CD14-positive monocyte (primary cell): ENCODE measurements around the gene SMC2. TPM values are rescaled to one million over a fixed set of nuclear protein-coding genes. Genes with fewer than 3 reads are reported as not detected.

ENCODE experiments used
- DNase-seq, 3 donors: peaks; one replicate each; pipeline ENCODE4 v3.0.0-alpha.2; 2011 to 2022
- H2AFZ ChIP-seq: 2 replicates; pipeline ENCODE4 v1.6.0; 2012; ENCODE audit warnings: mild to moderate bottlenecking, low read depth, low read length, inconsistent platforms; ENCODE audit not compliant: insufficient read depth, poor library complexity, severe bottlenecking
- H3K27ac ChIP-seq, 2 donors: 1 replicate in 1 of 2; 2 replicates in 1 of 2; pipeline ENCODE4 v1.5.1; 2012 to 2013; ENCODE audit warnings: low read length in 2 of 2, control low read depth in 1 of 2, inconsistent platforms in 1 of 2, low read depth in 1 of 2, mild to moderate bottlenecking in 1 of 2
- H3K27me3 ChIP-seq, 2 donors: one replicate each; pipeline versions ENCODE4 v1.6.0 to v1.6.1; 2011 to 2013; ENCODE audit warnings: low read length in 2 of 2; ENCODE audit not compliant: control insufficient read depth in 2 of 2, insufficient read depth in 2 of 2
- H3K36me3 ChIP-seq, 2 donors: replicated peaks in 1 of 2; 1 replicate in 1 of 2; 2 replicates in 1 of 2; pipeline versions ENCODE4 v1.5.1 to v1.6.1; 2012 to 2013; ENCODE audit warnings: low read length in 2 of 2, control low read depth in 1 of 2, inconsistent platforms in 1 of 2, mild to moderate bottlenecking in 1 of 2; ENCODE audit not compliant: insufficient read depth in 2 of 2, control insufficient read depth in 1 of 2
- H3K4me1 ChIP-seq, 2 donors: 1 replicate in 1 of 2; 2 replicates in 1 of 2; pipeline versions ENCODE4 v1.5.1 to v1.6.1; 2012 to 2013; ENCODE audit warnings: low read length in 2 of 2, control low read depth in 1 of 2, inconsistent platforms in 1 of 2, mild to moderate bottlenecking in 1 of 2, moderate library complexity in 1 of 2; ENCODE audit not compliant: insufficient read depth in 2 of 2, control insufficient read depth in 1 of 2
- H3K4me2 ChIP-seq: replicated peaks from 2 replicates; pipeline ENCODE3; 2012; ENCODE audit warnings: low read length, moderate library complexity, mild to moderate bottlenecking; ENCODE audit not compliant: poor library complexity, severe bottlenecking; ENCODE audit errors: extremely low read depth
- H3K4me3 ChIP-seq, 3 experiments: fragments of 200-600 bp in 1 of 3; sonication (generic) in 1 of 3; replicated peaks in 1 of 3; 1 replicate in 2 of 3; 2 replicates in 1 of 3; pipeline ENCODE4 v1.5.1; 2011 to 2013; ENCODE audit warnings: low read length in 3 of 3, mild to moderate bottlenecking in 3 of 3, control low read depth in 2 of 3, low read depth in 2 of 3, inconsistent platforms in 1 of 3, moderate library complexity in 1 of 3
- H3K79me2 ChIP-seq: 2 replicates; pipeline ENCODE4 v1.6.0; 2012; ENCODE audit warnings: mild to moderate bottlenecking, control low read depth, inconsistent platforms, low read length, moderate library complexity; ENCODE audit not compliant: insufficient read depth
- H3K9ac ChIP-seq: 2 replicates; pipeline ENCODE4 v1.6.0; 2017; ENCODE audit warnings: low read length, mild to moderate bottlenecking; ENCODE audit not compliant: insufficient read depth, poor library complexity, severe bottlenecking
- H3K9me3 ChIP-seq, 2 donors: replicated peaks in 1 of 2; 1 replicate in 1 of 2; 2 replicates in 1 of 2; pipeline versions ENCODE4 v1.5.1 to v1.6.1; 2012 to 2013; ENCODE audit warnings: low read length in 2 of 2, control low read depth in 1 of 2; ENCODE audit not compliant: control insufficient read depth in 1 of 2, insufficient read depth in 1 of 2
- H4K20me1 ChIP-seq: 2 replicates; pipeline ENCODE4 v1.6.0; 2012; ENCODE audit warnings: mild to moderate bottlenecking, low read length, control low read depth, moderate library complexity; ENCODE audit not compliant: insufficient read depth
- H3K27ac Mint-ChIP-seq, 7 donors: one replicate each; pipeline ENCODE4 v1.8.0; 2020; ENCODE audit warnings: mild to moderate bottlenecking in 7 of 7, mixed read lengths in 7 of 7, moderate library complexity in 6 of 7, inconsistent platforms in 2 of 7
- H3K27me3 Mint-ChIP-seq, 3 donors: one replicate each; pipeline ENCODE4 v1.8.0; 2021 to 2022; ENCODE audit warnings: low read depth in 3 of 3, mild to moderate bottlenecking in 3 of 3, mixed read lengths in 3 of 3, moderate library complexity in 3 of 3, inconsistent platforms in 1 of 3
- H3K36me3 Mint-ChIP-seq, 2 donors: one replicate each; pipeline ENCODE4 v1.8.0; 2020; ENCODE audit warnings: mixed read lengths in 2 of 2, inconsistent platforms in 1 of 2, mild to moderate bottlenecking in 1 of 2
- H3K4me1 Mint-ChIP-seq: one replicate; pipeline ENCODE4 v1.8.0; 2020; ENCODE audit warnings: mild to moderate bottlenecking, mixed read lengths
- H3K4me3 Mint-ChIP-seq, 2 donors: one replicate each; pipeline ENCODE4 v1.8.0; 2020; ENCODE audit warnings: mild to moderate bottlenecking in 2 of 2, mixed read lengths in 2 of 2, moderate library complexity in 1 of 2
- H3K9me3 Mint-ChIP-seq, 7 donors: one replicate each; pipeline ENCODE4 v1.8.0; 2020 to 2022; ENCODE audit warnings: mixed read lengths in 7 of 7, mild to moderate bottlenecking in 6 of 7, moderate library complexity in 6 of 7, inconsistent platforms in 2 of 7
- whole genome bisulfite sequencing: methylation state at CpG from one replicate; pipeline ENCODE4 v1.1.5; 2013; ENCODE audit warnings: missing lambda C conversion rate; ENCODE audit not compliant: insufficient coverage; 5-methylcytosine and 5-hydroxymethylcytosine counted together
- intact Hi-C, 2 donors: fragments of 100-400 bp; cut with micrococcal nuclease; formaldehyde crosslinking; loops; one replicate each; pipeline versions ENCODE4 v1.15.0 to v1.15.1; 2023
- polyA plus RNA-seq, 3 donors: library from polyadenylated mRNA; depleted of rRNA in 1 of 3; unstranded in 2 of 3; stranded (reverse) in 1 of 3; fragments of 300-500 nt in 2 of 3; fragments of >200 nt in 1 of 3; fragmentation: Illumina TruSeq in 2 of 3; gene quantifications; 1 replicate in 2 of 3; 2 replicates in 1 of 3; pipeline ENCODE4 v1.2.3, GENCODE V29; 2012 to 2021
- TF ChIP-seq, protein P1 (sequence below): fragments of 200-600 bp; IDR thresholded peaks from one replicate; pipeline ENCODE4 v1.8.0; 2022; ENCODE audit warnings: antibody characterized with exemption, mild to moderate bottlenecking

SMC2 gene
- polyA plus RNA-seq, 3 donors, result 0.77 to 3.6 (median 2.7) TPM

DNA sequence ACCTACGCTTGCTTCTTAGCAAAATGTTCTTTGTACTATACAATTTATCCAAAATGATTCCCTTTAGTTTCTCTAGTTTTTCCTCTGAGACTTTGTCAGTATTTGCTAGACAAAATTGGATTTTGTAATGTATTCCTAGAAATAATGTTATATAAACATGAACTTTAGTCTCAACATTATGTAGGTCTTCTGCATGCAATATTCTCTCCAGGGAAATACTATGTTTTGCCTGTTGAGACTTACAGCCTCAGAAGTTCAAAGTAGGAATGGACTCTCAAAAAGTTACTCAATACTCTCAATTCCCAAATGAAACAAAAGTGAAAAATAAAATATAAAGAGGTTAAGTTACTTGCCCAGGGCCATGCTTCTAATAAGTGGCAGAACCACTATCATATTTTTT, 24.8 kb upstream of the SMC2 start:
- H2AFZ ChIP-seq, result no peak overlapping the region
- Mint-ChIP-seq H3K4me3 (no peak overlapping the region), H3K27me3 (peaks cover 0 to 2% (median 0%) of the 10 kb centered on the region in 3 donors), H3K27ac (no peak overlapping the region), H3K4me1 (no peaks in the 10 kb centered on the region), H3K36me3 (no peaks in the 10 kb centered on the region), H3K9me3 (peaks cover 0 to 2% (median 0%) of the 10 kb centered on the region in 7 donors)
- H4K20me1 ChIP-seq, result no peaks in the 10 kb centered on the region
- no peak for DNase-seq
- no peak overlapping the region for H3K4me3 ChIP-seq
- no CpG with 5 or more reads among the region's 1 CpG for WGBS
- H3K27me3 ChIP-seq, result no peaks in the 10 kb centered on the region
- no peaks in the 10 kb centered on the region for H3K9me3 ChIP-seq
- H3K79me2 ChIP-seq, result no peaks in the 10 kb centered on the region
- no peaks in the 10 kb centered on the region for H3K4me1 ChIP-seq
- no peak overlapping the region for H3K4me2 ChIP-seq
- TF ChIP-seq, protein P1, sequence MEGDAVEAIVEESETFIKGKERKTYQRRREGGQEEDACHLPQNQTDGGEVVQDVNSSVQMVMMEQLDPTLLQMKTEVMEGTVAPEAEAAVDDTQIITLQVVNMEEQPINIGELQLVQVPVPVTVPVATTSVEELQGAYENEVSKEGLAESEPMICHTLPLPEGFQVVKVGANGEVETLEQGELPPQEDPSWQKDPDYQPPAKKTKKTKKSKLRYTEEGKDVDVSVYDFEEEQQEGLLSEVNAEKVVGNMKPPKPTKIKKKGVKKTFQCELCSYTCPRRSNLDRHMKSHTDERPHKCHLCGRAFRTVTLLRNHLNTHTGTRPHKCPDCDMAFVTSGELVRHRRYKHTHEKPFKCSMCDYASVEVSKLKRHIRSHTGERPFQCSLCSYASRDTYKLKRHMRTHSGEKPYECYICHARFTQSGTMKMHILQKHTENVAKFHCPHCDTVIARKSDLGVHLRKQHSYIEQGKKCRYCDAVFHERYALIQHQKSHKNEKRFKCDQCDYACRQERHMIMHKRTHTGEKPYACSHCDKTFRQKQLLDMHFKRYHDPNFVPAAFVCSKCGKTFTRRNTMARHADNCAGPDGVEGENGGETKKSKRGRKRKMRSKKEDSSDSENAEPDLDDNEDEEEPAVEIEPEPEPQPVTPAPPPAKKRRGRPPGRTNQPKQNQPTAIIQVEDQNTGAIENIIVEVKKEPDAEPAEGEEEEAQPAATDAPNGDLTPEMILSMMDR, result no peak
- no peak overlapping the region for H3K27ac ChIP-seq
- H3K36me3 ChIP-seq, result no peaks in the 10 kb centered on the region
- no peak overlapping the region for H3K9ac ChIP-seq
- intact Hi-C loops, result no loop called here

DNA sequence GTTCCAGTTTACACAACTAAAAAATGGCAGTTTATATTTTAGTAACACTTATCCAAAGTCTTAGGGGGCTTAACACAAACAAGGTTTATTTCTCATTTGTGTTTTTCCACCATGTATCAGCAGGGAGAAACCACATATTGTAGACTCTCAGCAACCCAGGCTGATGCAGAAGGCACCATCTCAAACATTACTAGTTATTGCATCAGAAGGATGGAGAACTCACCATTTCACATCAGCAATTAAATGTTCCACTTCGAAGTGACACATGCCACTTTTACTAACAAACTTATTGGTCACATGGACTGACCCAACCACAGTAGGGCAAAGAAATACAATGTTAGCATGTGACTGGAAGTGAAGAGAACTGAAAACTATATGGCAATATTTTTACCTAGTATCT, 22.5 kb upstream of the SMC2 start:
- Histone ChIP-seq H3K27me3 (no peaks in the 10 kb centered on the region), H3K9me3 (no peaks in the 10 kb centered on the region), H3K4me1 (no peaks in the 10 kb centered on the region), H3K4me3 (no peak overlapping the region), H3K79me2 (no peaks in the 10 kb centered on the region), H2AFZ (no peak overlapping the region), H3K9ac (no peak overlapping the region), H3K4me2 (no peak overlapping the region), H3K27ac (no peak overlapping the region), H4K20me1 (no peaks in the 10 kb centered on the region), H3K36me3 (no peaks in the 10 kb centered on the region)
- no peak overlapping the region for H3K27ac Mint-ChIP-seq
- no peaks in the 10 kb centered on the region for H3K36me3 Mint-ChIP-seq
- intact Hi-C loops, result no loop called here
- H3K27me3 Mint-ChIP-seq, result peaks cover 0 to 2% (median 0%) of the 10 kb centered on the region in 3 donors
- TF ChIP-seq, protein P1, result no peak
- WGBS, result no CpG with 5 or more reads among the region's 1 CpG
- H3K4me3 Mint-ChIP-seq, result no peak overlapping the region
- no peaks in the 10 kb centered on the region for H3K4me1 Mint-ChIP-seq
- no peak for DNase-seq
- H3K9me3 Mint-ChIP-seq, result peaks cover 0 to 2% (median 0%) of the 10 kb centered on the region in 7 donors
